Left lung (tissue), 14 donors: ENCODE results near the gene GPR171. TPM values are rescaled to one million over a fixed set of nuclear protein-coding genes. Genes with fewer than 3 reads are reported as not detected.
"Not testable (repeated sequence)": the region's sequence is repeated elsewhere in the genome, so short reads cannot be mapped to it uniquely, and the experiment has no call there.

Experiments
- ATAC-seq: fragments of 200-7000 bp; cut with Tn5 transposase; one replicate; pipeline ENCODE4 v1.9.1; 2020; ENCODE audit warnings: moderate library complexity
- DNase-seq, 4 donors: peaks; one replicate each; pipeline ENCODE4 v3.0.0-alpha.2; 2013 to 2020
- H3K27ac ChIP-seq, 2 donors: fragments of 200-600 bp; sonication (generic) in 1 of 2; one replicate each; pipeline versions ENCODE4 v1.5.0 to v1.8.0; 2020 to 2021
- H3K27me3 ChIP-seq, 2 donors: fragments of 200-600 bp; sonication (generic) in 1 of 2; one replicate each; pipeline versions ENCODE4 v1.5.0 to v1.8.0; 2020 to 2021
- H3K36me3 ChIP-seq, 2 donors: fragments of 200-600 bp; sonication (generic) in 1 of 2; one replicate each; pipeline versions ENCODE4 v1.5.0 to v1.8.0; 2020 to 2021
- H3K4me1 ChIP-seq, 2 donors: fragments of 200-600 bp; one replicate each; pipeline ENCODE4 v1.8.0; 2021
- H3K4me3 ChIP-seq, 2 donors: fragments of 200-600 bp; sonication (generic) in 1 of 2; one replicate each; pipeline versions ENCODE4 v1.5.0 to v1.8.0; 2020 to 2021; ENCODE audit warnings: mild to moderate bottlenecking in 1 of 2
- H3K9me3 ChIP-seq, 2 donors: fragments of 200-600 bp; sonication (generic) in 1 of 2; one replicate each; pipeline versions ENCODE4 v1.5.0 to v1.8.0; 2020 to 2021
- CTCF ChIP-seq, 2 donors: fragments of 200-600 bp; sonication (generic) in 1 of 2; IDR thresholded peaks; one replicate each; pipeline versions ENCODE4 v1.5.0 to v1.8.0; 2021; ENCODE audit warnings: antibody characterized with exemption in 2 of 2
- intact Hi-C, 2 donors: fragments of 100-400 bp; cut with DNase I; formaldehyde crosslinking; loops; one replicate each; pipeline versions ENCODE4 v1.11.2 to v1.14.2; 2022
- long read RNA-seq, 12 donors: library from polyadenylated mRNA in 2 of 12; unstranded in 2 of 12; transcript quantifications; one replicate each; pipeline ENCODE4 v2.0.0 and lab custom pipeline, GENCODE V29; 2019 to 2026
- polyA plus RNA-seq, 6 donors: library from polyadenylated mRNA; unstranded; fragments of 120-200 nt; gene quantifications; one replicate each; pipeline ENCODE4 v1.2.1, GENCODE V29; 2013; ENCODE audit not compliant: insufficient read length in 6 of 6
- total RNA-seq, 2 donors: library from RNA; stranded (reverse); fragmentation: NEBNext Ultra II Directional; extraction: Animal tissue kit (Norgen Biotek cat#: 25700); gene quantifications; one replicate each; pipeline ENCODE4 v1.2.1, GENCODE V29; 2021
- donor health status: DM: no; HTN: yes; CAD: no.
- donor health status: DM: no; HTN: no; CAD: no.

Gene GPR171
- total RNA-seq = 1 to 10 TPM in 1 of 2 donors, under 1 TPM in 1; 0.96 to 2.9 TPM
- 1 to 10 TPM in 2 of 6 donors, under 1 TPM in 4; 0.29 to 1.3 (median 0.68) TPM for polyA plus RNA-seq
- long read RNA-seq, donor 1, partial matches to known transcripts = 0 of 2 reads
- long read RNA-seq, donor 1, other reads (novel, unspliced or antisense) = 0 of 2 reads
- long read RNA-seq, donor 2, partial matches to known transcripts = 0 of 1 reads
- long read RNA-seq, donor 2, other reads (novel, unspliced or antisense) = 0 of 1 reads
- long read RNA-seq, donor 3, partial matches to known transcripts = 0 of 1 reads
- long read RNA-seq, donor 3, other reads (novel, unspliced or antisense) = 0 of 1 reads
- long read RNA-seq, donor 4 = 0 reads
- long read RNA-seq, donor 5 = 0 reads
- long read RNA-seq, donor 6, partial matches to known transcripts = 0 of 1 reads
- long read RNA-seq, donor 6, other reads (novel, unspliced or antisense) = 0 of 1 reads
- long read RNA-seq, donor 7 = 0 reads
- long read RNA-seq, donor 8 = 0 reads
- long read RNA-seq, donor 9 = 0 reads
- long read RNA-seq, donor 10, partial matches to known transcripts = 0 of 1 reads
- long read RNA-seq, donor 10, other reads (novel, unspliced or antisense) = 0 of 1 reads
- long read RNA-seq, donor 11 = 0 reads
- long read RNA-seq, donor 12, partial matches to known transcripts = 0 of 1 reads
- long read RNA-seq, donor 12, other reads (novel, unspliced or antisense) = 0 of 1 reads

GRCh38 chr3:151203051-151203420 lies at the start of gene GPR171:
GPR171 (minus strand) TSS chr3:151203216; CDS start chr3:151199386, 3,830 bp downstream.
- TF ChIP-seq CTCF (IDR thresholded peaks at IDR 0.05) = no peak
- ATAC-seq (no peak), DNase-seq (no peak)
- Histone ChIP-seq H3K27ac (no peak within 1 kb of the TSS), H3K36me3 (no peaks in the 10 kb centered on the region), H3K27me3 (no peaks in the 10 kb centered on the region), H3K9me3 (no peaks in the 10 kb centered on the region), H3K4me3 (peak within 1 kb of the TSS in 1 of 2 donors; percentile 19), H3K4me1 (no peaks in the 10 kb centered on the region)
- intact Hi-C loops = no loop called here

GRCh38 chr3:151248772-151249337 lies 45.8 kb upstream of the GPR171 start:
- H3K9me3 ChIP-seq = no peaks in the 10 kb centered on the region
- intact Hi-C loops = no loop called here
- H3K4me1 ChIP-seq = no peaks in the 10 kb centered on the region
- H3K36me3 ChIP-seq = no peaks in the 10 kb centered on the region
- ATAC-seq (peak; percentile 65), DNase-seq (no peak)
- TF ChIP-seq CTCF (IDR thresholded peaks at IDR 0.05) = no peak
- H3K27me3 ChIP-seq = no peaks in the 10 kb centered on the region
- no peak overlapping the region for H3K4me3 ChIP-seq
- H3K27ac ChIP-seq = no peak overlapping the region

- ATAC-seq, H3K9me3 ChIP-seq, H3K4me3 ChIP-seq, H3K4me1 ChIP-seq, intact Hi-C loops, H3K27ac ChIP-seq, H3K27me3 ChIP-seq, H3K36me3 ChIP-seq: not testable (repeated sequence)
- DNase-seq = peak in 1 of 4 donors; percentile 47
Measured at GRCh38 chr3:151242006-151242405, 39.0 kb upstream of the GPR171 start.

- Histone ChIP-seq H3K36me3 (no peaks in the 10 kb centered on the region), H3K4me1 (no peaks in the 10 kb centered on the region), H3K27ac (no peak overlapping the region), H3K27me3 (no peaks in the 10 kb centered on the region), H3K9me3 (no peaks in the 10 kb centered on the region), H3K4me3 (no peak overlapping the region)
- DNase-seq (no peak), ATAC-seq (no peak)
- TF ChIP-seq CTCF (IDR thresholded peaks at IDR 0.05) = no peak
- intact Hi-C loops = no loop called here
Measured at GRCh38 chr3:151236736-151237135, 33.7 kb upstream of the GPR171 start.

- Histone ChIP-seq H3K4me1 (no peaks in the 10 kb centered on the region), H3K4me3 (no peak overlapping the region), H3K9me3 (no peaks in the 10 kb centered on the region), H3K27me3 (no peaks in the 10 kb centered on the region), H3K36me3 (no peaks in the 10 kb centered on the region), H3K27ac (no peak overlapping the region)
- intact Hi-C loops = no loop called here
- DNase-seq (no peak), ATAC-seq (no peak)
- TF ChIP-seq CTCF (IDR thresholded peaks at IDR 0.05) = no peak
Measured at GRCh38 chr3:151236316-151236715, 33.3 kb upstream of the GPR171 start.
